ENCODE data around the gene NACC1. TPM values are rescaled to one million over a fixed set of nuclear protein-coding genes. Genes with fewer than 3 reads are reported as not detected.

Gene NACC1
- total and polyA plus RNA-seq, 2 experiments from 2014 or later, result 12.4 to 260 TPM

GRCh38 chr19:13095393-13095784 is 22.7 kb upstream of the NACC1 start:
- peak overlapping the region; percentile 59 for H3K4me3 ChIP-seq
- TF ChIP-seq JUNB (IDR thresholded peaks at IDR 0.05; ENCODE audit: unreplicated experiment), result no peak
- TF ChIP-seq ETS1 (IDR thresholded peaks at IDR 0.05), result peak; percentile 25; the same call in 1 of the 2 replicates
- H3K27ac Mint-ChIP-seq, result no peak overlapping the region
- peaks cover 9% of the 10 kb centered on the region; the same call in 1 of the 2 replicates for H4K20me1 ChIP-seq (replicated peaks; ENCODE audit: insufficient read depth)
- no peak overlapping the region for H3K27ac ChIP-seq (ENCODE audit: low read depth)
- H3K4me1 Mint-ChIP-seq, result peaks cover 35% of the 10 kb centered on the region
- H3F3A ChIP-seq (replicated peaks; ENCODE audit: low read depth), result peaks cover 48% of the 10 kb centered on the region
- H2AFZ ChIP-seq, result peak overlapping the region; percentile 86
- no peaks in the 10 kb centered on the region for H3K36me3 ChIP-seq (ENCODE audit: insufficient read depth)
- H3K9me3 Mint-ChIP-seq, result no peaks in the 10 kb centered on the region
- H3K4me2 ChIP-seq, result peak overlapping the region; percentile 87
- peaks cover 77% of the 10 kb centered on the region for H3K27me3 ChIP-seq (ENCODE audit: insufficient read depth)
- H3K4me3 Mint-ChIP-seq, result peak overlapping the region; percentile 70; the same call in 2 of the 3 replicates
- DNase-seq (ENCODE audit: low spot score), result peak; percentile 85
- H3K79me2 ChIP-seq (replicated peaks; ENCODE audit: insufficient read depth), result no peaks in the 10 kb centered on the region
- no peaks in the 10 kb centered on the region for H3K36me3 Mint-ChIP-seq (ENCODE audit: low read depth)
- peaks cover 71% of the 10 kb centered on the region for H3K27me3 Mint-ChIP-seq (ENCODE audit: insufficient read depth, low read depth, poor library complexity)
- peak; percentile 28 for ATAC-seq
- H3K4me1 ChIP-seq (ENCODE audit: insufficient read depth), result peaks cover 48% of the 10 kb centered on the region
- no peaks in the 10 kb centered on the region for H3K9me2 ChIP-seq (ENCODE audit: insufficient read depth)

- Histone ChIP-seq H3K4me1 (ENCODE audit: insufficient read depth) (peaks cover 42% of the 10 kb centered on the region), H2AFZ (peak overlapping the region; percentile 86), H3K79me2 (replicated peaks; ENCODE audit: insufficient read depth) (no peaks in the 10 kb centered on the region), H3K36me3 (ENCODE audit: insufficient read depth) (no peaks in the 10 kb centered on the region), H3K27me3 (ENCODE audit: insufficient read depth) (peaks cover 86% of the 10 kb centered on the region), H3K27ac (ENCODE audit: low read depth) (peak overlapping the region; percentile 22; the same call in 1 of the 2 replicates), H3K4me3 (peak overlapping the region; percentile 59), H3F3A (replicated peaks; ENCODE audit: low read depth) (peaks cover 50% of the 10 kb centered on the region), H3K9me2 (ENCODE audit: insufficient read depth) (no peaks in the 10 kb centered on the region), H3K4me2 (peak overlapping the region; percentile 87), H4K20me1 (replicated peaks; ENCODE audit: insufficient read depth) (peaks cover 9% of the 10 kb centered on the region; the same call in 1 of the 2 replicates)
- no peaks in the 10 kb centered on the region for H3K36me3 Mint-ChIP-seq (ENCODE audit: low read depth)
- peak overlapping the region; percentile 70 for H3K4me3 Mint-ChIP-seq
- TF ChIP-seq EZH2phosphoT487 (IDR thresholded peaks at IDR 0.05; ENCODE audit: unreplicated experiment) (no peak), CTCF (conservative IDR thresholded peaks at IDR 0.05; ENCODE audit: low read depth in 2 of 2) (peak in 1 of 2 experiments; percentile 11; a peak in 1 of 4 replicates)
- DNase-seq (ENCODE audit: low spot score) (peak; percentile 90), ATAC-seq (peak; percentile 25)
- peaks cover 74% of the 10 kb centered on the region for H3K27me3 Mint-ChIP-seq (ENCODE audit: insufficient read depth, low read depth, poor library complexity)
- no peaks in the 10 kb centered on the region for H3K9me3 Mint-ChIP-seq
- peaks cover 33% of the 10 kb centered on the region for H3K4me1 Mint-ChIP-seq
- H3K27ac Mint-ChIP-seq, result no peak overlapping the region
These were observed 21.8 kb upstream of the NACC1 start for GRCh38 chr19:13095934-13096927.

All from GM23338 (cell line).